Tongue (tissue), 2 donors: ENCODE data around the gene MYO1E. TPM values are rescaled to one million over a fixed set of nuclear protein-coding genes. Genes with fewer than 3 reads are reported as not detected.
"Not testable (repeated sequence)": the region's sequence is repeated elsewhere in the genome, so short reads cannot be mapped to it uniquely, and the experiment has no call there.

Experiments used
- DNase-seq: peaks from one replicate; pipeline ENCODE4 v3.0.0-alpha.2; 2015
- total RNA-seq: library from RNA; depleted of rRNA; stranded (reverse); fragments of >200 nt; gene quantifications from one replicate; pipeline ENCODE4 v1.2.3, GENCODE V29; 2014

Gene MYO1E
- total RNA-seq, 1 donor from 2014 or later: 66.6 TPM

- not testable (repeated sequence) for DNase-seq
Measured at GRCh38 chr15:59387196-59387878, 14.7 kb upstream of the MYO1E start.

- DNase-seq: no peak
Measured at GRCh38 chr15:59385171-59385570, 12.5 kb upstream of the MYO1E start.

GRCh38 chr15:59384507-59384906, 11.8 kb upstream of the MYO1E start:
- no peak for DNase-seq

GRCh38 chr15:59380902-59381610, 8.4 kb upstream of the MYO1E start:
- DNase-seq: no peak

GRCh38 chr15:59379531-59379930, 6.9 kb upstream of the MYO1E start:
- DNase-seq: no peak

GRCh38 chr15:59378855-59379254, 6.2 kb upstream of the MYO1E start:
- no peak for DNase-seq

- no peak for DNase-seq
Measured at GRCh38 chr15:59377924-59378323, 5.3 kb upstream of the MYO1E start.

GRCh38 chr15:59376733-59377132, 4.1 kb upstream of the MYO1E start:
- no peak for DNase-seq

GRCh38 chr15:59373215-59373614, 544 bp upstream of the MYO1E start:
- DNase-seq: no peak

- DNase-seq: peak; percentile 64
Measured at GRCh38 chr15:59371458-59372351, 966 bp downstream of the MYO1E start.

GRCh38 chr15:59369597-59369996, 3.1 kb downstream of the MYO1E start:
- DNase-seq: no peak

- DNase-seq: no peak
Measured at GRCh38 chr15:59367022-59367451, 5.6 kb downstream of the MYO1E start.

- DNase-seq: no peak
Measured at GRCh38 chr15:59366333-59367021, 6.2 kb downstream of the MYO1E start.

- no peak for DNase-seq
Measured at GRCh38 chr15:59364248-59364647, 8.4 kb downstream of the MYO1E start.

GRCh38 chr15:59362331-59362730, 10.3 kb downstream of the MYO1E start:
- no peak for DNase-seq

GRCh38 chr15:59360896-59361295, 11.8 kb downstream of the MYO1E start:
- DNase-seq: no peak

- no peak for DNase-seq
Measured at GRCh38 chr15:59360305-59360704, 12.4 kb downstream of the MYO1E start.

- DNase-seq: no peak
Measured at GRCh38 chr15:59355730-59356129, 16.9 kb downstream of the MYO1E start.

GRCh38 chr15:59354417-59355031, 18.1 kb downstream of the MYO1E start:
- no peak for DNase-seq

- DNase-seq: no peak
Measured at GRCh38 chr15:59353994-59354416, 18.7 kb downstream of the MYO1E start.

GRCh38 chr15:59352683-59353082, 20.0 kb downstream of the MYO1E start:
- DNase-seq: no peak

GRCh38 chr15:59352189-59352588, 20.5 kb downstream of the MYO1E start:
- no peak for DNase-seq
